ENCODE data around the gene TMEM185B.
A peak's percentile ranks its signal among the peaks of the same experiment; 100 is the strongest.
"Not testable (repeated sequence)": the region's sequence is repeated elsewhere in the genome, so short reads cannot be mapped to it uniquely, and the experiment has no call there.

TMEM185B gene

GRCh38 chr2:120244656-120245519 lies 21.7 kb upstream of the TMEM185B start:
- H3K4me1 Mint-ChIP-seq = peaks cover 7% of the 10 kb centered on the region
- DNase-seq (ENCODE audit: low spot score in 2 of 2) (no peak), ATAC-seq (ENCODE audit: low read depth) (no peak)
- no peak overlapping the region for H3K27ac Mint-ChIP-seq
- peaks cover 5% of the 10 kb centered on the region for H3K27me3 Mint-ChIP-seq
- H3K4me3 Mint-ChIP-seq = no peak overlapping the region
- H3K9me3 Mint-ChIP-seq = peaks cover 5% of the 10 kb centered on the region
- H3K36me3 Mint-ChIP-seq = peaks cover 2% of the 10 kb centered on the region

DNA sequence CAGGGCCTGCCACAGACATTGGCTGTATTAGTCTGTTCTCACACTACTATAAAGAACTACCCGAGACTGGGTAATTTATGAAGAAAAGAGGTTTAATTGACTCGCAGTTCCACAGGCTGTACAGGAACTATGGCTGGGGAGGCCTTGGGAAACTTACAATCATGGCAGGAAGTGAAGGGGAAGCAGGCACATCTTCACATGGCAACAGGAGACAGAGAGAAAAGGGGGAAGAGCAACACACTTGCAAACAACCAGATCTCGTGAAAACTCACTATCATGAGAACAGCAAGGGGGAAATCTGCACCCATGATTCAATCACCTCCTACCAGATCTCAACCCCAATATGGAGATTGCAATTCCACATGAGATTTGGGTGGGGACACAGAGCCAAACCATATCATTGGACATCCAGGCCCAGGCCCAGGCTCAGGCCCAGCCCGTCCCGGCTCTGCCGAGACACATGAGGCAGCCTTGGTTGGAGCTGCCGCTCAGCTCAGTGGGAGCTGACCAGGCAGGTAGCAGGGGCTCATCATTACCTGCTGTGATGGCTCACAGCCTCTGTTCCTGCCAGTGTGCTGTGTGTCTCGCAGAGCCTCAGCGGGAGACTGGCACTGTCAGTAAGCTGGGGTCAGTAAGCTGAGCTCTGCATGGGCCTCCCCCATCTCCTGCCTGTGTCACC lies 20.8 kb upstream of the TMEM185B start:
- H3K4me1 Mint-ChIP-seq = peaks cover 7% of the 10 kb centered on the region
- no peak overlapping the region for H3K27ac Mint-ChIP-seq
- H3K9me3 Mint-ChIP-seq = peaks cover 5% of the 10 kb centered on the region
- no peak for ATAC-seq (ENCODE audit: low read depth)
- H3K36me3 Mint-ChIP-seq = peaks cover 2% of the 10 kb centered on the region
- no peak overlapping the region for H3K4me3 Mint-ChIP-seq
- peaks cover 5% of the 10 kb centered on the region for H3K27me3 Mint-ChIP-seq
- no peak for DNase-seq (ENCODE audit: low spot score in 2 of 2)

- Mint-ChIP-seq H3K9me3 (peaks cover 5% of the 10 kb centered on the region), H3K27ac (no peak overlapping the region), H3K4me3 (no peak overlapping the region), H3K27me3 (peaks cover 4% of the 10 kb centered on the region), H3K36me3 (peaks cover 2% of the 10 kb centered on the region), H3K4me1 (peaks cover 4% of the 10 kb centered on the region)
- DNase-seq (ENCODE audit: low spot score in 2 of 2) = no peak
- no peak for ATAC-seq (ENCODE audit: low read depth)
These were observed 20.0 kb upstream of the TMEM185B start for GRCh38 chr2:120243211-120243610.

DNA sequence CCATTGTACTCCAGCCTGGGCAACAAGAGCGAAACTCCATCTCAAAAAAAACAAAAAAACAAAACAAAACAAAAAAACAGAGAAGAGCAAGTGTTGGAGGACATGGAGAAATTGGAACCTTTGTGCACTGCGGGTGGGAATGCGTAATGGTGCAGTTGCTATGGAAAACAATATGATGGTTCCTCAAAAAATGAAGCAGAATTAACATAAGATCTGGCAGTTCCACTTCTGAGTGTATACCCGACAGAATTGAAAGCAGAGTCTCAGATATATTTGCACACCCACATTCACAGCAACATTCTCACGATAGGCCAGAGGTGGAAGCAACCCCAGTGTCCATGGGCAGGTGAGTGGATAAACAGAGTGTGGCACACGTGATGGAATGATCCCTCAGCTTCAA lies 18.5 kb upstream of the TMEM185B start:
- ATAC-seq (ENCODE audit: low read depth) = no peak
- no peak for DNase-seq (ENCODE audit: low spot score in 2 of 2)
- H3K27me3 Mint-ChIP-seq = peaks cover 4% of the 10 kb centered on the region
- H3K36me3 Mint-ChIP-seq = peaks cover 2% of the 10 kb centered on the region
- no peak overlapping the region for H3K27ac Mint-ChIP-seq
- H3K9me3 Mint-ChIP-seq = peaks cover 5% of the 10 kb centered on the region
- no peak overlapping the region for H3K4me3 Mint-ChIP-seq
- no peaks in the 10 kb centered on the region for H3K4me1 Mint-ChIP-seq

- Mint-ChIP-seq H3K4me1 (no peaks in the 10 kb centered on the region), H3K9me3 (peaks cover 5% of the 10 kb centered on the region), H3K27ac (no peak overlapping the region), H3K36me3 (peaks cover 2% of the 10 kb centered on the region), H3K4me3 (no peak overlapping the region), H3K27me3 (peaks cover 1% of the 10 kb centered on the region)
- ATAC-seq (ENCODE audit: low read depth) (no peak), DNase-seq (ENCODE audit: low spot score in 2 of 2) (no peak)
These were observed 17.8 kb upstream of the TMEM185B start for GRCh38 chr2:120240901-120241429.

DNA sequence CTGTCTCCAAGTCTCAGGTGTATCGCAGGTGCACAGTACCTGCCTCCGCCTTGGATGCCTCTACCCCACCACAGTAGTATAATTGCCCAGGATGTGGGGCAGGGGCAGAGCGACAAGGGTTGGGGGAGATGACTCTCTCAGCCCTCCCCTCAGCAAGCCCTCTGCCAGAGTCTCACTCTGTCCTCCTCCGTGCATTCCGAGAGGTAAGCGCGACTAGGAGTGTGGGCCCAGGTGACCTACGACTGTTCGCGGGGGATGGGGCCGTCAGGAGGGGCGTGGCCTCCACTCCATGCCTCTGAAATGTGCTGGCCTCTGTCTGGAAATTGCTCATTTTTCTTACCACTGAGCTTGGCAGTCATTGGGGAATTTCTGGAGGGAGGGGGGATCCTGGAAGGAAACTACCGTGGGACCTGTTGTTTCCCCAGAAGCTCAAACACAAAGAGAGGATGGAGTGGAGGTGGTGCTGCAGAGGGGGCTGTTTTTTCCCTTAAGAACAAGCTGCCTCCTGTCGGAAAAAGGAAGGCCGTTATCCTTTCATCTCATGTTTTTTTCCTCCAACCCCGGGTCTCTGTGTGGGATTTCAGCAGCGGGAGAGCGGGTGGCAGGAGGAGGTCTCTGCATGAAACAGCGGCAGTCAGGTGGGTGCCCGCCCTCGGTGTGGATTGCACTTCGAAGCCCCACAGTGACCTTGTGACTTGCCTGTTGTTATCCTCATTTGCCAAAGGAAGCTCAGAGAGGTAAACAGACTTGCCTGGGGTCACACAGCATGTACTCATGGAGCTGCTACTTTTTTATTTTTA lies 16.5 kb upstream of the TMEM185B start:
- H3K4me1 Mint-ChIP-seq = no peaks in the 10 kb centered on the region
- no peak for ATAC-seq (ENCODE audit: low read depth)
- peaks cover 2% of the 10 kb centered on the region for H3K36me3 Mint-ChIP-seq
- no peak overlapping the region for H3K27ac Mint-ChIP-seq
- peaks cover 1% of the 10 kb centered on the region for H3K27me3 Mint-ChIP-seq
- peaks cover 5% of the 10 kb centered on the region for H3K9me3 Mint-ChIP-seq
- no peak for DNase-seq (ENCODE audit: low spot score in 2 of 2)
- H3K4me3 Mint-ChIP-seq = no peak overlapping the region

DNA sequence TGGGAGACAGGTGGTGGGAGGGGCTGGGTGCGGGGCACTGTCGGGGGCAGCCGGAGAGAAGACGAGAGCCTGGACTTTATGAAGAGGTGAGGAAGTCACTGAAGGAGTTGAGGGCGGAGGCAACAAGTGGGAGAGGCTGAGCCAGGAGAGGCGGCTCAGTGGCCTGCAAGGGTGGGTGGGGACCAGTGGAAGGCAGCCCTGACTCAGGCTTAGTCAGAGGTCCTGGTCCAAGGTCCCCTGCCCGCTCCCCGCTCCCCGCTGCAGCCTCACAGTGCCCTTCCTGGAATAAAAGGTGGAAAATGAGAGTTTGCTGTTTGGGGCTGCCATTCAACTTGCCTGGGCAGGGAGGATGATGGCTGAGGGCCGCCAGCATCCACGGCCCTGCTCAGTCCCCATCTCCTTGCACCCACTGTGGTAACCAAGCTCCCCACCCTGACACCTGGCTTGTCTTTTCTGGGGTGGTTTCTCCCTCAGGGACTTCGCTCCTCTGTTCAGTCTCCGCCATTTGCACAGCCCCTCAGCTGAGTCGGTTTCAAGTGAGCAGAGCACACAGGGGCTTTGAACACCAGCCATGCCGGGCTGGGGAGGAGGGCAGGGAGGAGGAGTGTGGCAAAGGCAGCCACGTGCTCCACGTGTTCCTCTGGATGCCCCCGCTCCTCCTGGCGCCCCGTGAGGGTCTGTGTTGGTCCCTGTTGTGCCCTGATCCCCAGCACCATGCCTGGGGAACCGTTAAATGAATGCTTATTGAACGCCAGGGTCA lies 15.7 kb upstream of the TMEM185B start:
- Mint-ChIP-seq H3K9me3 (peaks cover 3% of the 10 kb centered on the region), H3K4me1 (no peaks in the 10 kb centered on the region)
- ATAC-seq (ENCODE audit: low read depth) = no peak

DNA sequence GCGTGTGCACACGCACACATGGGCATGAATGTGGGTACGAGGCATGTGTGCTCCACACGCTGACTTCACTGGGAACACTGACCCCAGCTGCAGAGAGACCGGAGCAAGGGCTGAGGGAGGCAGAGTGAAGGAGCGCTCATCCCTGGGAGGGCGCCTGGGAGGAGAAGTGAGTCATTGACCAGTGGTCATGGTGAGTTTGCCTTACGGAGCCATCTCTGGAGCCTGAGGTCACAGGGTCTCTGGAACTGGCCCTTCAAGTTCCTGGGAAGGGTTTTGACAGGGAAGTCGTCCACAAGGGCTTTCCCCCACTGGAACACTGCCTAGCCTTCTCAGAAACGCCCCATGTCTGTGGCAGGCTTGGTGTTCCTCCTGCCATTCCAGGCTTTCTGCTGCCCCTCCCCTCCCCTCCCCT lies 14.3 kb upstream of the TMEM185B start:
- ATAC-seq (ENCODE audit: low read depth) = no peak
- Mint-ChIP-seq H3K4me3 (no peak overlapping the region), H3K27me3 (peaks cover 1% of the 10 kb centered on the region), H3K27ac (no peak overlapping the region), H3K4me1 (peaks cover 3% of the 10 kb centered on the region), H3K36me3 (no peaks in the 10 kb centered on the region), H3K9me3 (no peaks in the 10 kb centered on the region)
- no peak for DNase-seq (ENCODE audit: low spot score in 2 of 2)

More for the DNA sequence above, 15.7 kb upstream of the TMEM185B start:
- DNase-seq (ENCODE audit: low spot score in 2 of 2) = no peak
- no peak overlapping the region for H3K27ac Mint-ChIP-seq
- no peak overlapping the region for H3K4me3 Mint-ChIP-seq
- H3K36me3 Mint-ChIP-seq = no peaks in the 10 kb centered on the region
- peaks cover 1% of the 10 kb centered on the region for H3K27me3 Mint-ChIP-seq

- Mint-ChIP-seq H3K27ac (no peak overlapping the region), H3K4me1 (peaks cover 3% of the 10 kb centered on the region), H3K27me3 (peaks cover 1% of the 10 kb centered on the region)
These were observed 13.6 kb upstream of the TMEM185B start for GRCh38 chr2:120236791-120237190.

GRCh38 chr2:120236316-120236715 lies 13.1 kb upstream of the TMEM185B start:
- Mint-ChIP-seq H3K9me3 (no peaks in the 10 kb centered on the region), H3K27ac (no peak overlapping the region), H3K4me1 (peaks cover 3% of the 10 kb centered on the region), H3K27me3 (peaks cover 1% of the 10 kb centered on the region), H3K36me3 (no peaks in the 10 kb centered on the region), H3K4me3 (no peak overlapping the region)
- DNase-seq (ENCODE audit: low spot score in 2 of 2) = no peak
- ATAC-seq (ENCODE audit: low read depth) = no peak

More at GRCh38 chr2:120236791-120237190, 13.6 kb upstream of the TMEM185B start:
- DNase-seq (ENCODE audit: low spot score in 2 of 2) = no peak
- no peak for ATAC-seq (ENCODE audit: low read depth)
- Mint-ChIP-seq H3K36me3 (no peaks in the 10 kb centered on the region), H3K9me3 (no peaks in the 10 kb centered on the region), H3K4me3 (no peak overlapping the region)

DNA sequence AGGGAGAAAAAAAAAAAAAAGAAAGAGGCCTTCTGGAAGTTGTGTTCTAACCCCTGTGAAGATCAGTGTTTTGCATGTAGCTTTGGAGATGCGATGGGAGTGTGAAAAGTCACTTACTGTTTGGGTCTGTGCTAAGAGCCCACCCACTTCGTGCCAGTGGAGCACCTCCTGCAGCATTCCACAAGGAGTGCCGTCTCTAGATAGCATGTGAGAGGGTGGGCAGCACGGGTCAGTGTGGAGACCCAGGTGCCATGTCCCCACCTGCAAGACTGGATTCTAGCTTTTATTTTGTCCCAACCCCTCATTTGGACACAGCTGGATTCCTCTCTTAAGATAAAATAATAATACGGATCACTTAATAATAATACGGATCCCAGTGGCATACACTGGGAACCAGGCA lies 12.5 kb upstream of the TMEM185B start:
- Mint-ChIP-seq H3K27ac (no peak overlapping the region), H3K4me3 (no peak overlapping the region), H3K4me1 (peaks cover 9% of the 10 kb centered on the region), H3K9me3 (no peaks in the 10 kb centered on the region), H3K27me3 (peaks cover 1% of the 10 kb centered on the region), H3K36me3 (no peaks in the 10 kb centered on the region)
- no peak for ATAC-seq (ENCODE audit: low read depth)
- no peak for DNase-seq (ENCODE audit: low spot score in 2 of 2)

GRCh38 chr2:120235158-120235557 lies 12.0 kb upstream of the TMEM185B start:
- not testable (repeated sequence) for ATAC-seq (ENCODE audit: low read depth); DNase-seq (ENCODE audit: low spot score in 2 of 2); H3K27ac Mint-ChIP-seq; H3K9me3 Mint-ChIP-seq; H3K4me3 Mint-ChIP-seq; H3K4me1 Mint-ChIP-seq; H3K36me3 Mint-ChIP-seq; H3K27me3 Mint-ChIP-seq

- H3K27me3 Mint-ChIP-seq = no peaks in the 10 kb centered on the region
- H3K36me3 Mint-ChIP-seq = no peaks in the 10 kb centered on the region
- ATAC-seq (ENCODE audit: low read depth) = no peak
- H3K27ac Mint-ChIP-seq = peak overlapping the region; percentile 92
- peak overlapping the region; percentile 93 for H3K4me3 Mint-ChIP-seq
- no peak for DNase-seq (ENCODE audit: low spot score in 2 of 2)
- H3K4me1 Mint-ChIP-seq = peaks cover 17% of the 10 kb centered on the region
- H3K9me3 Mint-ChIP-seq = no peaks in the 10 kb centered on the region
These were observed 10.1 kb upstream of the TMEM185B start for GRCh38 chr2:120233292-120233691.
